Bronchial epithelial cell (primary cell): Measurements from ENCODE around the gene NAA16. TPM values are rescaled to one million over a fixed set of nuclear protein-coding genes. Genes with fewer than 3 reads are reported as not detected.
A peak's percentile ranks its signal among the peaks of the same experiment; 100 is the strongest.

ENCODE experiments used
- DNase-seq: peaks from one replicate; pipeline ENCODE4 v3.0.0-alpha.2; 2010; ENCODE audit warnings: low read depth
- FAIRE-seq: peaks from 2 replicates; lab custom pipeline; 2011; peaks lifted over from hg19 to GRCh38; lab: Jason Lieb, UNC
- H3K27me3 ChIP-seq: 2 replicates; pipeline ENCODE4 v1.5.1; 2011; ENCODE audit warnings: low read length; ENCODE audit not compliant: control insufficient read depth, insufficient read depth
- H3K36me3 ChIP-seq: 2 replicates; pipeline ENCODE4 v1.5.1; 2011; ENCODE audit warnings: low read length; ENCODE audit not compliant: control insufficient read depth, insufficient read depth
- H3K4me3 ChIP-seq: 2 replicates; pipeline ENCODE4 v1.5.1; 2011; ENCODE audit warnings: mild to moderate bottlenecking, low read depth, low read length, control low read depth
- total RNA-seq: library from RNA; depleted of rRNA; stranded (reverse); fragments of >200 nt; gene quantifications from 2 replicates; pipeline ENCODE4 v1.2.1, GENCODE V29; 2014
- TF ChIP-seq, protein P1 (sequence below): IDR thresholded peaks from 2 replicates; pipeline ENCODE4 v1.5.1; 2011; ENCODE audit warnings: mild to moderate bottlenecking, moderate library complexity, low read length, control low read depth, inconsistent platforms; ENCODE audit not compliant: insufficient read depth, severe bottlenecking

The NAA16 gene
- total RNA-seq, 1 donor from 2014 or later: 7.6 TPM

DNA sequence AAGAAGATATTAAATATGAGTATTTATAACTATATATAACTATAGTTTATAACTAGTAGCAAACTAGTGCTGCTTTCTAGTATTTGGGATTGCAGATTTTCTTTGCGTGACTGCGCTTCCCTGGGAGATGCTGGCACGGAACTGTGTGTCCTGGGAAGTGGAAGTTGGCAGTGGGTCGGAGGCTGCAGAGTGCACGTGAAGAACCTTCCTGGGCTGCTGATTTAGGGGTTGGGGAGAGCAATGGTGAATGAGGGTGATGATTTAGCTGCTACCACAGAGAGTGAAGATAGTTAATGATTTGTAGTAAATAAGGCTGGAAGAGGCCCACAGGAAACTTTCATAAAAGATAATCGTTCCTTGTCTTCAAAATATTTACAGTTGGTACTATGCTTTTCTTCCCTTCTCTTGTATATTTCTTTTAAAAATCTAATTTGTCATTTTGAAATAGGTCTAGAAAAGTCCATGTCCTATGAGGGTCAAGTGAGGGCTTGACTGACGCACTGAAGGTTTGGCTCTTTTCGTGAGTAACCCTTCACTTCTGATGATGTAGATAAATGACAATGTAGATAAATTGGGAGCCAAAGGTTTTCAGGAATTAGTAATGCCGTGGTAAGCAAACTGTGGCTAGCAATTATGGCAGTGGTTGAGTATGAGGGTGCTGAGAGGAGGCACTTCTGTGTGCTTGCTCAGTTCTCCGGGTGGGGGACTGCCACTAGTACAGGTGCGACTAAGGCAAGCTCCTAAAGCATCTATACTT is 3.0 kb upstream of the NAA16 start:
- TF ChIP-seq, protein P1, sequence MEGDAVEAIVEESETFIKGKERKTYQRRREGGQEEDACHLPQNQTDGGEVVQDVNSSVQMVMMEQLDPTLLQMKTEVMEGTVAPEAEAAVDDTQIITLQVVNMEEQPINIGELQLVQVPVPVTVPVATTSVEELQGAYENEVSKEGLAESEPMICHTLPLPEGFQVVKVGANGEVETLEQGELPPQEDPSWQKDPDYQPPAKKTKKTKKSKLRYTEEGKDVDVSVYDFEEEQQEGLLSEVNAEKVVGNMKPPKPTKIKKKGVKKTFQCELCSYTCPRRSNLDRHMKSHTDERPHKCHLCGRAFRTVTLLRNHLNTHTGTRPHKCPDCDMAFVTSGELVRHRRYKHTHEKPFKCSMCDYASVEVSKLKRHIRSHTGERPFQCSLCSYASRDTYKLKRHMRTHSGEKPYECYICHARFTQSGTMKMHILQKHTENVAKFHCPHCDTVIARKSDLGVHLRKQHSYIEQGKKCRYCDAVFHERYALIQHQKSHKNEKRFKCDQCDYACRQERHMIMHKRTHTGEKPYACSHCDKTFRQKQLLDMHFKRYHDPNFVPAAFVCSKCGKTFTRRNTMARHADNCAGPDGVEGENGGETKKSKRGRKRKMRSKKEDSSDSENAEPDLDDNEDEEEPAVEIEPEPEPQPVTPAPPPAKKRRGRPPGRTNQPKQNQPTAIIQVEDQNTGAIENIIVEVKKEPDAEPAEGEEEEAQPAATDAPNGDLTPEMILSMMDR: no peak
- Histone ChIP-seq H3K27me3 (no peaks in the 10 kb centered on the region), H3K36me3 (no peaks in the 10 kb centered on the region), H3K4me3 (no peak overlapping the region)
- FAIRE-seq (no peak), DNase-seq (no peak)

DNA sequence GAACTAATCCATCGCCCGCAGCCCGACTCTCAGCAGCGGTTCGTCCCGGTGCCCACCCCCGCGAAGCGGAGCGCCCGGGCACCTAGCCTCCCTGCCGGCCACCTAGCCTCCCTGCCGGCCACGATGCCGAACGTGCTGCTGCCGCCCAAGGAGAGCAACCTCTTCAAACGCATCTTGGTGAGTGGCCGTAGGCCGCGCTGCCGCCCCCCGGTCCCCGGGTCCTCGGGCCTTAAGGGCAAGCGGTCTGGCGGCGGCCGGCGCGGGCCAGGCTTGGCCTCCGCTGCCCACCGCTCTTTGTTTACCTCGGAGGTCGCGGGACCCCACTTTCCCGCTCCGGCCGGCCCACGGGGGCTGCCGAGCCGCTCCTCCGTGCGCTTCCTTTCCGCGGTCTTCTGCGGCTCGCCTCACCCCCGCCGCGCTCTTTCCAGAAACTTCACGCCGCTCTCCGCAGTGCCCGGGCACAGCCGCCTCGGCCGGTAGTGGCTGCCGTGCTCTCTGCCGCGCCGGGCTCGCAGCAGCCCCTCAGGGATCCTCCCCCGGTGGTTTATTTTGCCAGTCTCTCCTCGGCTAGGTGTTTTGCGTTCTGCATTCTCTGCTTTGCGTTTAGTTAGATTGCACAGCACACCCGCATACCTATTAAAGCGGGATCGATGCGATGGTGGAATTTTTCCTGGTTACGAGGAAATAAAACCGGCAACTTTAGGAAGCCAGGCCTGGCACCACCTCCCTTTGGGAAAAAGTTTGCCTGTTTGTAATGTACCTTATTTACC is 524 bp downstream of the NAA16 start:
- no peak for DNase-seq
- Histone ChIP-seq H3K27me3 (no peaks in the 10 kb centered on the region), H3K4me3 (peak overlapping the region; percentile 95), H3K36me3 (no peaks in the 10 kb centered on the region)
- TF ChIP-seq, protein P1: no peak
- no peak for FAIRE-seq

DNA sequence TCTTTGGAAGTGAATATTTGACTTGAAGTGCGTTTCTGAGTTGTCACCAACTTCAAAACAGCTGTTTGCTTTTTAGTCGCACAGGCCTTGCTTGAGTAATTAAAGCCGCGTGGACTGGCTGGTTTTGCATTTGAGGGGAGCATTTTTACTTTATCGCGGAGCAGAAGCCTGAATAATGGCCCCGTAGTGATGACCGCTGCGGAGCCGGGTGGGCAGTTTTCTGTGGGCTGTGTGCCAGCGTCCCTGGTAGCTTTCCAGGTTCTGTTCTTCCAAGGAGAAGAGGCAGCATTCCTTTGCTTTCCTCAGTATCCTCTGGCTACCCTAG is 1.1 kb downstream of the NAA16 start:
- DNase-seq (peak; percentile 28), FAIRE-seq (no peak)
- TF ChIP-seq, protein P1: no peak
- Histone ChIP-seq H3K4me3 (peak overlapping the region; percentile 95), H3K27me3 (no peaks in the 10 kb centered on the region), H3K36me3 (no peaks in the 10 kb centered on the region)

DNA sequence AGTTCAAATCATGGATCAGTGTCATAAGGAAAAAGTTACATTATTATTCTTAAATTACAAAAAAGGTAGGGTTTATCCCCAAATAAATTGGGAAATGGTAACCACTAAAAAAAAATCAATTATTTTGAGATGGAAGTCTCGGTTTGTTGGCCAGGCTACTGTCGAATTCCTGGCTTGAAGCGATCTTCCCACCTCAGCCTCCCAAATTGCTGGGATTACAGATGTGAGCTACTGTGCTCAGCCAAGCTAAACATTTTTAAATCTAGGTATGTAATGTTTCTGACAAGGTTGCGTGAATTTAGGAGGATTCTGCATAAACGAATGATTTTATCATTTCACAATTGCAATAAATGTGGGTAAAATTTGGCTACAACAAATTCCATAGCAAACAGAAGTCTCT is 2.0 kb downstream of the NAA16 start:
- H3K27me3 ChIP-seq: no peaks in the 10 kb centered on the region
- no peaks in the 10 kb centered on the region for H3K36me3 ChIP-seq
- DNase-seq (no peak), FAIRE-seq (no peak)
- peak overlapping the region; percentile 11 for H3K4me3 ChIP-seq
- TF ChIP-seq, protein P1: no peak

DNA sequence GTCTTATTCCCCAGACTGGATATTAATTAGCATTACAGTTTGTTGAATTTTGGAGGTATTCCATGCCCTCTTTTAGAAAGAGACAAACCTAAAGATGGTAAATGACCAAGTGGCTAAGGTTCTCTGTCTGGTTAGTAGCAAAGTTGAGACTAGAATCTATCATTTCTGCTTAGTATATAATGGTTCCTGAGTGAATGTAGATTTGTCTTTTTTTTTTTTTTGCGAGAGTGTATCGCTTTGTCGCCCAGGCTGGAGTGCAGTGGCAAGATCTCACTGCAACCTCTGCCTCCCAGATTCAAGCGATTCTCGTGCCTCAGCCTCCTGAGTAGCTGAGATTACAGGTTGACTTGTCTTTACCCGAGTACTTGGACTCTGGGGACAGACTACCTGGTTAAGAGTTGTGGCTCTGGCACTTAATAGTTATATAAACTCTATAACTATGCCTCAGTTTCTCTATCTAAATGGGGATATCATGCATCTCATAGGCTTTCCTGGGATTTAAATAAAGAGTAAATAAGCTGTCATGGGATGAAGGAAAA is 2.7 kb downstream of the NAA16 start:
- Histone ChIP-seq H3K27me3 (no peaks in the 10 kb centered on the region), H3K4me3 (no peak overlapping the region), H3K36me3 (no peaks in the 10 kb centered on the region)
- TF ChIP-seq, protein P1: no peak
- DNase-seq (no peak), FAIRE-seq (no peak)
